Osteoblast (primary cell): ENCODE measurements around the gene DNAAF5. TPM values are rescaled to one million over a fixed set of nuclear protein-coding genes. Genes with fewer than 3 reads are reported as not detected.

Experiments
- DNase-seq: peaks from one replicate; pipeline ENCODE4 v3.0.0; 2011; ENCODE audit warnings: low spot score, mixed read lengths; ENCODE audit not compliant: insufficient read length; ENCODE audit errors: missing footprints
- H2AFZ ChIP-seq: 2 replicates; pipeline ENCODE4 v1.6.0; 2011; ENCODE audit warnings: mild to moderate bottlenecking, low read length
- H3K27ac ChIP-seq: 2 replicates; pipeline ENCODE4 v1.5.1; 2011; ENCODE audit warnings: mild to moderate bottlenecking, low read depth, low read length, moderate library complexity
- H3K27me3 ChIP-seq: 2 replicates; pipeline ENCODE4 v1.6.0; 2012; ENCODE audit warnings: mild to moderate bottlenecking, control low read depth, inconsistent platforms, low read length, moderate library complexity; ENCODE audit not compliant: insufficient read depth
- H3K36me3 ChIP-seq: 2 replicates; pipeline ENCODE4 v1.5.1; 2011; ENCODE audit warnings: mild to moderate bottlenecking, low read length, control low read depth, moderate library complexity; ENCODE audit not compliant: insufficient read depth
- H3K4me1 ChIP-seq: 2 replicates; pipeline ENCODE4 v1.5.1; 2011; ENCODE audit warnings: mild to moderate bottlenecking, low read length, control low read depth, moderate library complexity; ENCODE audit not compliant: insufficient read depth
- H3K4me2 ChIP-seq: 2 replicates; pipeline ENCODE4 v1.6.0; 2011; ENCODE audit warnings: mild to moderate bottlenecking, low read length; ENCODE audit not compliant: insufficient read depth
- H3K4me3 ChIP-seq: fragments of 200-600 bp; sonication (generic); 3 replicates; pipeline ENCODE4 v1.5.1; 2012; ENCODE audit warnings: mild to moderate bottlenecking, low read length, inconsistent platforms; ENCODE audit not compliant: insufficient read depth
- H3K79me2 ChIP-seq: 2 replicates; pipeline ENCODE4 v1.6.0; 2012; ENCODE audit warnings: mild to moderate bottlenecking, low read length, control low read depth, inconsistent platforms; ENCODE audit not compliant: insufficient read depth
- H3K9me3 ChIP-seq: 2 replicates; pipeline ENCODE4 v1.5.1; 2011; ENCODE audit warnings: low read depth, low read length, control low read depth
- H4K20me1 ChIP-seq: 2 replicates; pipeline ENCODE4 v1.6.0; 2012; ENCODE audit warnings: mild to moderate bottlenecking, low read length, control low read depth; ENCODE audit not compliant: insufficient read depth
- total RNA-seq: library from RNA; depleted of rRNA; stranded (reverse); fragments of >200 nt; gene quantifications from 2 replicates; pipeline ENCODE4 v1.2.3, GENCODE V29; 2012
- TF ChIP-seq, protein P1 (sequence below): IDR thresholded peaks from 2 replicates; pipeline ENCODE4 v1.5.1; 2011; ENCODE audit warnings: mild to moderate bottlenecking, low read depth, low read length, moderate library complexity; ENCODE audit errors: extremely low read depth

Gene DNAAF5
- total RNA-seq, 1 donor: 22.4 TPM

DNA sequence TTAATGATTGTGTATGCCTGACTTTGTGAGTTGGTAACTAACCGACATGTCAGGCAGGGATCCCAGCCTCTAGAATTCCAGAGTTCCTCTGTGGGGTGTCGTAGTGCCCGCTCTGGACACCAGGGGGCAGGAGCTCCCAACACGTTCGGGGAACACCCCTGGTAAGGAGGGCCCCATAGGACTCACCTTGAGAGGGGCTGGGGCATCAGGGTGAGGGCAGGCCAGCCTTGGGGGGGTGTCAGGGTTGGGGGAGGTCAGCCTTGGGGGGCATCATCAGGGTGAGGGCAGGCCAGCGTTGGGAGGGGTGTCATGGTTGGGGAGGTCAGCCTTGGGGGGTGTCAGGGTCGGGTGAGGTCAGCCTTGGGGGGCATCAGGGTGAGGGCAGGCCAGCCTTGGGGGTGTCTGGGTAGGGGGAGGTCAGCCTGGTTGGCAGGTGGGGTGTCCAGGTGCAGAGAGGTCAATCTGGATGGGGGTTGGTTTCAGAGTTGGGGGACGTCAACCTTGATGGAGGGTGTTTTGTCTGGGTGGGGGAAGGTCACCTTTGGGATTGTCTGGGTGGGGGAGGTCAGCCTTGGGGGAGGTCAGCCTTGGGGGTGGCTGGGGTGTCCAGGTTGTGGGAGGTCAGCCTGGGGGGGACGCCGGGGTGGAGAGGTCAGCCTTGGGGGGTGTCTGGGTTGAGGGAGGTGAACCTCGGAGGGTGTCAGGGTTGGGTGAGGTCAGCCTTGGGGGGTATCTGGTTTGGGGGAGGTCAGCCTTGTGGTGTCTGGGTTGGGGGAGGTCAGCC, 60.2 kb downstream of the DNAAF5 start:
- TF ChIP-seq, protein P1, sequence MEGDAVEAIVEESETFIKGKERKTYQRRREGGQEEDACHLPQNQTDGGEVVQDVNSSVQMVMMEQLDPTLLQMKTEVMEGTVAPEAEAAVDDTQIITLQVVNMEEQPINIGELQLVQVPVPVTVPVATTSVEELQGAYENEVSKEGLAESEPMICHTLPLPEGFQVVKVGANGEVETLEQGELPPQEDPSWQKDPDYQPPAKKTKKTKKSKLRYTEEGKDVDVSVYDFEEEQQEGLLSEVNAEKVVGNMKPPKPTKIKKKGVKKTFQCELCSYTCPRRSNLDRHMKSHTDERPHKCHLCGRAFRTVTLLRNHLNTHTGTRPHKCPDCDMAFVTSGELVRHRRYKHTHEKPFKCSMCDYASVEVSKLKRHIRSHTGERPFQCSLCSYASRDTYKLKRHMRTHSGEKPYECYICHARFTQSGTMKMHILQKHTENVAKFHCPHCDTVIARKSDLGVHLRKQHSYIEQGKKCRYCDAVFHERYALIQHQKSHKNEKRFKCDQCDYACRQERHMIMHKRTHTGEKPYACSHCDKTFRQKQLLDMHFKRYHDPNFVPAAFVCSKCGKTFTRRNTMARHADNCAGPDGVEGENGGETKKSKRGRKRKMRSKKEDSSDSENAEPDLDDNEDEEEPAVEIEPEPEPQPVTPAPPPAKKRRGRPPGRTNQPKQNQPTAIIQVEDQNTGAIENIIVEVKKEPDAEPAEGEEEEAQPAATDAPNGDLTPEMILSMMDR: peak; percentile 84
- H2AFZ ChIP-seq: no peak overlapping the region
- no peaks in the 10 kb centered on the region for H3K27me3 ChIP-seq
- no peak overlapping the region for H3K4me2 ChIP-seq
- H3K9me3 ChIP-seq: no peaks in the 10 kb centered on the region
- no peaks in the 10 kb centered on the region for H3K4me1 ChIP-seq
- H4K20me1 ChIP-seq: no peaks in the 10 kb centered on the region
- no peak overlapping the region for H3K4me3 ChIP-seq
- no peaks in the 10 kb centered on the region for H3K79me2 ChIP-seq
- H3K27ac ChIP-seq: no peak overlapping the region
- peaks cover 16% of the 10 kb centered on the region for H3K36me3 ChIP-seq
- DNase-seq: peak; percentile 98

DNA sequence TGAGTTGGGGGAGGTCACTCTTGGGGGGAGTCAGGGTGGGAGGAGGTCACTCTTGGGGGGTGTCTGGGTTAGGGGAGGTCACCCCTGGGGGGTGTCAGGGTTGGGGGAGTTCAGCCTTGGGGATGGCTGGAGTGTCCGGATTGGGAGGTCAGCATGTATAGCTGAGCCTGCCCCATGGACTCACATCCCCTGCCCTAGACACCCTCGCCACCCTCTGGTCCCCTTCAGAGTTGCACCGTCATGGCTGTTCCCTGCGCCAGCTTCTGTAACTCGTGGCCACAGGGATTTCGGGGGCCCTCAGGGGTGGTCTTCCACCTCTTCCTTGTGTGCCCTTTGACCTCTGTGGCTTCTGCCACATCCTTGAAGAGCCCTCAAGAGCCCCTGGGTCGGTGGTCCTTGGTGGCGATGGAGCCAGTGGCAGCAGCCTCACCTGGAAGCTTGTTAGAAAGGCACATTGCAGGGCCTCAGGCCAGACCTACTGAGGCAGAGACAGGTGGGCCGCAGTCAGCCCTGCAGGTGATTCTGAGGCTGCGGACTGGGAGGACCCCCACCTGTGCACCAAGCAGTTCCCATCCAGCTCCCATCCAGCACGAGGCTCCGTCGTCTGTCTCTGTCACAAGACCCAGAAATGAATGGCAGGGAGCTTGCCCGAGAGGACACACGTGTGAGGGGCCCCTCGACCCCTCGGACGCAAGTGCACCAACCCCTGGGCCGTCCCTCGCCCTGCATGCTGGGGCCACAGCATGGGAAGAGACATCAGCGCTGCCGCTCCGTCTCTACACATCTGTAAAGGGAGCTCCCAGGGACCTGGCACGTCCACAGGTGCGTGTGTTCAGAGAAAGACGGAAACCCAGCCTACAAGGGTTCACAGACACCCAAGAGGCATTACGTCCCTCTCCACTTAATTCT, 61.1 kb downstream of the DNAAF5 start:
- TF ChIP-seq, protein P1: no peak
- no peak overlapping the region for H3K27ac ChIP-seq
- H3K4me1 ChIP-seq: no peaks in the 10 kb centered on the region

DNA sequence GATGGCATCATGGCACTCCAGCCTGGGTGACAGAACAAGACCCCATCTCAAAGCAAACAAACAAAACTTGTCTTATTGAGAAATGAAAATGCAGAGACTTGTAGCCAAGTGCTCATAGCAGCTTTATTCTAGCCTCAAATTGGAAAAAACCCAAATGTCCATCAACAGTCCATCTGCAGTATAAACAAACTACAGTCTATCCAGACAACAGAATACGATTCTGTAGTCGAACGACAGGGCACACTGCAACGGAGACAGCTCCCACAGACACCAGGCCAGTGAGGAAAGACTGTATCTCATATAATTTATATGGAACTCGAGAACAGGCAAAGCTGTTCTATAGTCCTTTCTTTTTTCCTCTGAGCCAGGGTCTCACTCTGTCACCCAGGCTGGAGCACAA, 65.0 kb downstream of the DNAAF5 start:
- Histone ChIP-seq H3K4me2 (no peak overlapping the region), H3K9me3 (no peaks in the 10 kb centered on the region), H4K20me1 (no peaks in the 10 kb centered on the region), H3K36me3 (no peaks in the 10 kb centered on the region), H3K27ac (no peak overlapping the region), H3K4me3 (no peak overlapping the region), H2AFZ (no peak overlapping the region), H3K27me3 (no peaks in the 10 kb centered on the region), H3K79me2 (no peaks in the 10 kb centered on the region), H3K4me1 (no peaks in the 10 kb centered on the region)
- TF ChIP-seq, protein P1: no peak
- no peak for DNase-seq

More for the DNA sequence above, 61.1 kb downstream of the DNAAF5 start:
- no peak overlapping the region for H3K4me3 ChIP-seq
- H3K27me3 ChIP-seq: no peaks in the 10 kb centered on the region
- peak; percentile 86 for DNase-seq
- no peaks in the 10 kb centered on the region for H3K79me2 ChIP-seq
- H3K9me3 ChIP-seq: no peaks in the 10 kb centered on the region
- H4K20me1 ChIP-seq: no peaks in the 10 kb centered on the region
- peaks cover 10% of the 10 kb centered on the region for H3K36me3 ChIP-seq
- H2AFZ ChIP-seq: no peak overlapping the region
- no peak overlapping the region for H3K4me2 ChIP-seq

GRCh38 chr7:794207-794606, 67.7 kb downstream of the DNAAF5 start:
- no peak overlapping the region for H3K4me3 ChIP-seq
- TF ChIP-seq, protein P1: no peak
- no peaks in the 10 kb centered on the region for H3K9me3 ChIP-seq
- no peak for DNase-seq
- H3K4me2 ChIP-seq: no peak overlapping the region
- H3K4me1 ChIP-seq: no peaks in the 10 kb centered on the region
- H4K20me1 ChIP-seq: no peaks in the 10 kb centered on the region
- no peaks in the 10 kb centered on the region for H3K79me2 ChIP-seq
- H3K36me3 ChIP-seq: no peaks in the 10 kb centered on the region
- H2AFZ ChIP-seq: no peak overlapping the region
- H3K27me3 ChIP-seq: no peaks in the 10 kb centered on the region
- H3K27ac ChIP-seq: no peak overlapping the region
